Daoy (cell line): Measurements from ENCODE around the gene OR13A1. TPM values are rescaled to one million over a fixed set of nuclear protein-coding genes. Genes with fewer than 3 reads are reported as not detected.
"Not testable (repeated sequence)": the region's sequence is repeated elsewhere in the genome, so short reads cannot be mapped to it uniquely, and the experiment has no call there.

ENCODE experiments used
- DNase-seq: peaks from one replicate; pipeline ENCODE4 v3.0.0-alpha.2; 2015; ENCODE audit warnings: low read depth
- total RNA-seq: library from RNA; depleted of rRNA; stranded (reverse); fragments of >200 nt; shearing (Covaris generic); gene quantifications from 2 replicates; pipeline ENCODE4 v1.2.3, GENCODE V29; 2014; rRNA removed

Gene OR13A1, protein sequence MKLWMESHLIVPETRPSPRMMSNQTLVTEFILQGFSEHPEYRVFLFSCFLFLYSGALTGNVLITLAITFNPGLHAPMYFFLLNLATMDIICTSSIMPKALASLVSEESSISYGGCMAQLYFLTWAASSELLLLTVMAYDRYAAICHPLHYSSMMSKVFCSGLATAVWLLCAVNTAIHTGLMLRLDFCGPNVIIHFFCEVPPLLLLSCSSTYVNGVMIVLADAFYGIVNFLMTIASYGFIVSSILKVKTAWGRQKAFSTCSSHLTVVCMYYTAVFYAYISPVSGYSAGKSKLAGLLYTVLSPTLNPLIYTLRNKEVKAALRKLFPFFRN
- total RNA-seq, result not detected in 2 replicates

DNA sequence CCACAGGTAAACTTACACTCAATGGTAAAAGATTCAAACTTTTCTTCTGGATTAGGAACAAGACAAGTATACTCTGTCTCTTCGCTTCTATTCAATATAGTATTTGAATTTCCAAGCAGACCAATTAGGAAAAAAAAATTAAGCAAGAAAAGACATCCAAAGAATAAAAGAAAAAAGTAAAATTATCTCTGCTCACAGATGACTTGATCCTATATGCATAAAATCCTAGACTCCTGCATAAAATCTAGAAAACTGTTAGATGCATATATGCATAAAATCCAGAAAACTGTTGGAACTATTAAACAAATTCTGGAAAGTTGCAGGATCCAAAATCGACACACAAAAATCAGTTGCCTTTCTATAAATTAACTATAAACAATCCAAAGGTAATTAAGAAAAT is at the start of gene OR13A1:
Gene OR13A1 (minus strand): TSS at position 101 of the 400 bp plus-strand sequence. CDS start 11,186 bp downstream, outside the sequence.
- DNase-seq, result no peak

DNA sequence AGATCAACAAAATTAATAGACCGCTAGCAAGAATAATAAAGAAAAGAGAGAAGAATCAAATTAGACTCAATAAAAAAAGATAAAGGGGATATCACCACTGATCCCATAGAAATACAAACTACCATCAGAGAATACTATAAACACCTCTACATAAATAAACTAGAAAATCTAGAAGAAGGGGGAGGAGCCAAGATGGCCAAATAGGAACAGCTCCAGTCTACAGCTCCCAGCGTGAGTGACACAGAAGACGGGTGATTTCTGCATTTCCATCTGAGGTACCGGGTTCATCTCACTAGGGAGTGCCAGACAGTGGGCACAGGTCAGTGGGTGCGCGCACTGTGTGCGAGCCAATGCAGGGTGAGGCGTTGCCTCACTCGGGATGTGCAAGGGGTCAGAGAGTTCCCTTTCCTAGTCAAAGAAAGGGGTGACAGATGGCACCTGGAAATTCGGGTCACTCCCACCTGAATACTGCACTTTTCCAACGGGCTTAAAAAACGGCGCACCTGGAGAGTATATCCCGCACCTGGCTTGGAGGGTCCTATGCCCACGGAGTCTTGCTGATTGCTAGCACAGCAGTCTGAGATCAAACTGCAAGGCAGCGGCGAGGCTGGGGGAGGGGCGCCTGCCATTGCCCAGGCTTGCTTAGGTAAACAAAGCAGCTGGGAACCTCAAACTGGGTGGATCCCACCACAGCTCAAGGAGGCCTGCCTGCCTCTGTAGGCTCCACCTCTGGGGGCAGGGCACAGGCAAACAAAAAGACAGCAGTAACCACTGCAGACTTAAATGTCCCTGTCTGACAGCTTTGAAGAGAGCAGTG is 46.8 kb upstream of the OR13A1 start:
- not testable (repeated sequence) for DNase-seq

DNA sequence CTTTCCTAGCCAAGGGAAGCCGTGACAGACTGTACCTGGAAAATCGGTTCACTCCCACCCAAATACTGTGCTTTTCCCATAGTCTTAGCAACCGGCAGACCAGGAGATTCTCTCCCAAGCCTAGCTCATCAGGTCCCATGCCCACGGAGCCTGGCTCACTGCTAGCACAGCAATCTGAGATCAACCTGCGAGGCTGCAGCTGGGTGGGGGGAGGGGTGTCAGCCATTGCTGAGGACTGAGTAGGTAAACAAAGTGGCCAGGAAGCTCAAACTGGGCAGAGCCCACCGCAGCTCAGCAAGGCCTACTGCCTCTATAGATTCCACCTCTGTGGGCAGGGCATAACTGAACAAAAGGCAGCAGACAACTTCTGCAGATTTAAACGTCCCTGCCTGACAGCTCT is 43.6 kb upstream of the OR13A1 start:
- not testable (repeated sequence) for DNase-seq

DNA sequence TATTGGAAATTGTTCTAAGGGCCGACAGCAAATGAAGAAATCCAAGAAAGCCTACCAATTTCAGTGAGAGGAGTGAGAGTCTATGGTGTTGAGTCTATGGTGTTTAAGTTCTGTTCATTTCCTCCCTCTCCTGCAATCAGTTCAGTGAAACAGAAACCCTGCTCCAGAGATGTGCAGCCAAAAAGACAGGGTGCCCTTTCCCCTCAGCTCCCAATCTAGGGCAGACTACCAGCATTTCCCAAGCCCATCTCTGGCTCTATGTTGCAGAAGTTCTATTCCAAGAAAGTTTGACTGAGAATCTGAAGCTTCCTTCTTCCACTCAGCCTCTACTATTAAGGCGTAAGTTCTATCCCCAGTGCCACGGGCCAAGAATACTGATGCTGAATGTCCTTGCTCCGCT is 40.1 kb upstream of the OR13A1 start:
- DNase-seq, result no peak

DNA sequence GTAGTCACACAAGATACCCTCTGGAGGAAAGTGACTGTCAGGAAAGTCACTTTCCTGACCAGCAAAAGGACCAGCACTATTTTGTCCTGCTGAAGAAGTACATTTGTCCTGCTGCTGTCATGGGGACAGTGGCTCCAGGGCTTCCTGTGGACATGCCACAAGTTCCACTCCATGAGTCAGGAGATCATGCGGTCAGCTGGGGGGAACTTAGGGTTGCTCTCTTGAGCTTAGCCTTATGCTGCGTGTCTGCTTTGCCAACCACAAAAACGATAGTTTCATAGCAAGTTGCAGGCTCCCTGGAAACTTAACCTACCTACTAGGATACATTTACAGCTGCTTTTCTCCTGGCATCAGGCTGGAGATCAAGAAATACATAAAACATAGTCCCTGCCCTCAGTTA is 38.9 kb upstream of the OR13A1 start:
- DNase-seq, result peak; percentile 23

DNA sequence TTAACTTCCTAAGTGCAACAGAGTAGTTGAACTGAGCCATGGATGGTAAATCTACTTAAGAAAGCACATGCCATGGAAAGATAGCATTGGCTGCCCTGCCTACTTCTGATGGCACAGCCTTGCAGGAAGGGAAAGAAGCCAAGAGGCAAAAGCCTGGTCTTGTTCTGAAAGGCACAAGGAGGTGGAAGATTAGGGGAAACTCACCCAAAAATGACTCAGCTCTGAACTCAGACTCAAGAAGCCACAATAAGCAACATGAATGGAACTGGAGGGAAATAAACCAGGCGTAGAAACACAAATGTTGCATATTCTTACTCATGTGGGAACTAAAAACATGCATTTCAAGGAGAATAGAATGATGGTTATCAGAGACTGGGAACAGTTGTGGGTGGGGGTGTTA is 37.8 kb upstream of the OR13A1 start:
- no peak for DNase-seq

DNA sequence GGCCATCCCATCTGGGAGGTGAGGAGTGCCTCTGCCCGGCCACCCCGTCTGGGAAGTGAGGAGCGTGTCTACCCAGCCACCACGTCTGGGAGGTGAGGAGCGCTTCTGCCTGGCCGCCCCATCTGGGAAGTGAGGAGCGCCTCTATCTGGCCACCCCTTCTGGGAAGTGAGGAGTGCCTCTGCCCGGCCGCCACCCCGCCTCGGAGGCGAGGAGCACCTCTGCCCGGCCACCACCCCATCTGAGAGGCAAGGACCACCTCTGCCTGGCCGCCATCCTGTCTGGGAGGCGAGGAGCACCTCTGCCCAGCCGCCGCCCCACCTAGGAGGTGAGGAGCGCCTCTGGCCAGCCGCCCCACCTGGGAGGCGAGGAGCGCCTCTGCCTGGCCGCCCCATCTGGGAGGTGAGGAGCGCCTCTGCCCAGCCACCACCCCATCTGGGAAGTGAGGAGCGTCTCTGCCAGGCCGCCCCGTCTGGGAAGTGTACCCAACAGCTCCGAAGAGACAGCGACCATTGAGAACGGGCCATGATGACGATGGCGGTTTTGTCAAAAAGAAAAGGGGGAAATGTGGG is 32.9 kb upstream of the OR13A1 start:
- DNase-seq, result not testable (repeated sequence)

DNA sequence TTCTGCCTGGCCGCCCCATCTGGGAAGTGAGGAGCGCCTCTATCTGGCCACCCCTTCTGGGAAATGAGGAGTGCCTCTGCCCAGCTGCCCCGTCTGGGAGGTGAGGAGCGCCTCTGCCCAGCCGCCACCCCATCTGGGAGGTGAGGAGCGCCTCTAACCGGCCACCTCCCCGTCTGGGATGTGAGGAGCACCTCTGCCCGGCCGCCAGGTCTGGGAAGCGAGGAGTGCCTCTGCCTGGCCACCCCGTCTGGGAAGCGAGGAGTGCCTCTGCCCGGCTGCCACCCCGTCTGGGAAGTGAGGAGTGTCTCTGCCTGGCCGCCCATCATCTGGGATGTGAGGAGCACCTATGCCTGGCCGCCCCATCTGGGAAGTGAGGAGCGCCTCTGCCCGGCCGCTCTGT is 32.1 kb upstream of the OR13A1 start:
- DNase-seq, result not testable (repeated sequence)

DNA sequence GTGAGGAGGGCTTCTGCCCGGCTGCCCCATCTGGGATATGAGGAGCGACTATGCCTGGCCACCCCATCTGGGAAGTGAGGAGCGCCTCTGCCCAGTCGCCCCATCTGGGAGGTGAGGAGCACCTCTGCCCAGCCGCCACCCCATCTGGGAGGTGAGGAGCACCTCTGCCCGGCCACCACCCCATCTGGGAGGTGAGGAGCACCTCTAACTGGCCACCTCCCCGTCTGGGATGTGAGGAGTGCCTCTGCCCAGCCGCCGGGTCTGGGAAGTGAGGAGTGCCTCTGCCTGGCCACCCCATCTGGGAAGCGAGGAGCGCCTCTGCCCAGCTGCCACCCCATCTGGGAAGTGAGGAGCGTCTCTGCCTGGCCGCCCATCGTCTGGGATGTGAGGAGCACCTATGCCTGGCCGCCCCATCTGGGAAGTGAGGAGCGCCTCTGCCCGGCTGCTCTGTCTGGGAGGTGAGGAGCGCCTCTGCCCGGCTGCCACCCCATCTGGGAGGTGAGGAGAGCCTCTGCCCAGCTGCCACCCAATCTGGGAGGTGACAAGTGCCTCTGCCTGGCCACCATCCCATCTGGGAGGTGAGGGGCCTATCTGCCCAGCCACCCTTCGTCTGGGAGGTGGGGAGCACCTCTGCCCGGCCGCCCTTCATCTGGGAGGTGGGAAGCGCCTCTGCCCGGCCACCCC is 31.4 kb upstream of the OR13A1 start:
- DNase-seq, result not testable (repeated sequence)

DNA sequence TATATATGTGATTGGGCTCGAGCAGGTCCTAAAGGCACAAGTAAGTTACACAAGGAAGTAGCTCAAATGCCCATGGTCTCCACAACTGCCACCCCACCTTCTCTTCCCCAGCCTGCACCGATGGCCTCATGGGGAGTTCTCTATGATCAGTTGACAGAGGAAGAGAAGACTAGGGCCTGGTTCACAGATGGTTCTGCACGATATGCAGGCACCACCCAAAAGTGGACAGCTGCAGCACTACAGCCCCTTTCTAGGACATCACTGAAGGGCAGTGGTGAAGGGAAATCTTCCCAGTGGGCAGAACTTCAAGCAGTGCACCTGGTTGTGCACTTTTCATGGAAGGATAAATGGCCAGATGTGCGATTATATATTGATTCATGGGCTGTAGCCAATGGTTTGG is 25.0 kb upstream of the OR13A1 start:
- DNase-seq, result not testable (repeated sequence)

DNA sequence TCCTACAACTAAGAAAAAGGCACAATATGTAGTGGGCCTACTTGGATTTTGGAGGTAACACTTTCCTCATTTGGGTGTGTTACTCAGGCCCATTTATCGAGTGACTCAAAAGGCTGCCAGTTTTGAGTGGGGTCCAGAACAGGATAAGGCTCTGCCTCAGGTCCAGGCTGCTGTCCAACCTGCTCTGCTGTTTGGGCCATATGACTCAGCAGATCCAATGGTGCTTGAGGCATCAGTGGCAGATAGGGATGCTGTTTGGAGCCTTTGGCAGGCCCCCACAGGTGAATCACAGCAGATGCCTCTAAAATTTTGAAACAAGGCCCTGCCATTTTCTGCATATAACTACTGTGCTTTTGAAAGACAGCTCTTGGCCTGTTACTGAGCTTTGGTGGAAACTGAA is 24.5 kb upstream of the OR13A1 start:
- no peak for DNase-seq

DNA sequence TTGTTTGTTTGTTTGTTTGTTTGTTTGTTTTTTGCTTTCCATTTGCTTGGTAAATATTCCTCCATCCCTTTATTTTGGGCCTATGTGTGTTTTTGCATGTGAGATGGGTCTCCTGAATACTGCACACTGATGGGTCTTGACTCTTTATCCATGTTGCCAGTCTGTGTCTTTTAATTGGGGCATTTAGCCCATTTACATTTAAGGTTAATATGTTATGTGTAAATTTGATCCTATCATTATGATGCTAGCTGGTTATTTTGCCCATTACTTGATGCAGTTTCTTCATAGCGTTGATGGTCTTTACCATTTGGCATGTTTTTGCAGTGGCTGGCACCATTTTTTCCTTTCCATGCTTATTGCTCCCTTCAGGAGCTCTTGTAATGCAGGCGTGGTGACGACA is 16.4 kb upstream of the OR13A1 start:
- not testable (repeated sequence) for DNase-seq

DNA sequence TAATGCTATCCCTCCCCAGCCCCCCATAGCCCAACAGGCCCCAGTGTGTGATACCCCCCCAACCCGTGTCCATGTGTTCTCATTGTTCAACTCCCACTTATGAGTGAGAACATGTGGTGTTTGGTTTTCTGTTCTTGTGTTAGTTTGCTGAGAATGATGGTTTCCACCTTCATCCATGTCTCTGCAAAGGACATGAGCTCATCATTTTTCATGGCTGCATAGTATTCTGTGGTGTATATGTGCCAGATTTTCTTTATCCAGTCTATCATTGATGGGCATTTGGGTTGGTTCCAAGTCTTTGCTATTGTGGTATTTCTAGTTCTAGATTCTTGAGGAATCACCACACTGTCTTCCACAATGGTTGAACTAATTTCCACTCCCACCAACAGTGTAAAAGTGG is 11.5 kb upstream of the OR13A1 start:
- DNase-seq, result not testable (repeated sequence)

DNA sequence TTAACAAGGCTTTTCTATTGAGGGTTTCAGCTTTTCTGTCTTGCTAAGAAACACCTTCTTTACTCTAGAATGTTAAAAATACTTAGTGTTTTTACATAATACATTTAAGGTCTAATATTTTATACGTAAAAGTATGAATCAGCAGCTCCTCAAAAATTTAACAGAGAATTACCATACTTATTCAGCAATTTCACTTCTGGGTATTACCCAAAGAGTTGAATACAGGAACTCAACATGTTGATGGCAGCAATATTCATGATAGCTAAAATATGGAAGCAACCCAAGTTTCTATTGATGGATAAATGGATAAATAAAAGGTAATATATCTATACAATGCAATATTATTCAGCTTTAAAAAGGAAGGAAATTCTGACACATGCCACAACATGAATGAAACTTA is 9.7 kb upstream of the OR13A1 start:
- no peak for DNase-seq

DNA sequence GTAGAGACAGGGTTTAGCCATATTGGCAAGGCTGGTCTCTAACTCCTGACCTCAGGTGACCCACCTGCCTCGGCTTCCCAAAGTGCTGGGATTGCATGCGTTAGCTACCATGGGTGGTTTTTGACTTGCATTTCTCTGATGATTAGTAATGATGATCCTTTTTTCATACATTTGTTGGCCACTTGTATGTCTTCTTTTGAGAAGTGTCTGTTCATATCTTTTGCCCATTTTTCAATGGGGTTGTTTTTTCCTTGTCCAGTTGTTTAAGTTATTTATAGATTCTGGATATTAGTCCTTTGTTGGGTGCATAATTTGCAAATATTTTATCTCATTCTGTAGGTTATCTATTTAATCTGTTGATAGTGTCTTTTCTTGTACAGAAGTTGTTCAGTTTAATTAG is 4.3 kb upstream of the OR13A1 start:
- DNase-seq, result no peak

DNA sequence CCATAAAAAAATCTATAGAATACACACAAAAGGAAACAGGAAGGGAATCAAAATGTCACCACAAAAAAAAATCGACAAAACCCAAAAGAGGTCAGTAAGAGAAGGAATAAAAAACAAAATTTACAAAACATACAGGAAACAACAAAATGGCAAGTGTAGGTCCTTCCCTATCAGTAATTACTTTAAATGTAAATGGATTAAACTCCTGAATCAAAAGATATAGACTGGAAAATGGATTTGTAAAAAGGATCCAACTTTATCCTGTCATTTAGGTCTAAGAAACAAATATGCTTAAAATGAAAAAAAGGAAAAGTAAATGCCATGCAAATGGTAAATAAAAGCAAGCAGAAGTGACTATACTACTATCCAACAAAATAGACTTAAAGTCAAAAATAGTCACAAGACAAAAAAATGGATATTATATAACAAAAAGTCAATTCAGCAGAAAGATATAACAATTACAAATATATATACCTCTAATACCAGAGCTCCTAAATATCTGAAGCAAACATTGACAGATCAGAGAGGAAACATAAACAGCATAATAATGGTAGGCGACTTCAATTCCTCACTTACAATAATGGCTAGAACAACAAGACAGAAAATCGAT is 2.0 kb downstream of the OR13A1 start:
- no peak for DNase-seq

DNA sequence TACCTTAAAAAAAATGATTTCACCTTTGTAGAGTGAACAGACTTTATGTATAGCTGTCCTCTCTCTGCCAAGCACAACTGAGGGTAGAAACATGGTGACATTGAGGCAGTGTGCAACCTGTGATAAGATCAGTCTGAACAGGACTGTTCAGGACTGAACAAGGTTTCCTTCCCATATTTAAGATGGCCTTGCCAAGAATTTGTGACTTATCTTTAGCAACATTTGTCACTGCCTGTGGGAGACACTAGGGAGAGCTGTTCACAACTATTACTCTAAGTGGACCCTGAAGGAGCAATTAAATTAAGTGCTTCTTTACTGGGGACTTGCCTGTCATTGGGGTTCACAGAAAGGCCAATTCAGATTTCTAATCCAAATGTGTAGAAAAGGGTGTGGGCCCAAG is 6.7 kb downstream of the OR13A1 start:
- no peak for DNase-seq

DNA sequence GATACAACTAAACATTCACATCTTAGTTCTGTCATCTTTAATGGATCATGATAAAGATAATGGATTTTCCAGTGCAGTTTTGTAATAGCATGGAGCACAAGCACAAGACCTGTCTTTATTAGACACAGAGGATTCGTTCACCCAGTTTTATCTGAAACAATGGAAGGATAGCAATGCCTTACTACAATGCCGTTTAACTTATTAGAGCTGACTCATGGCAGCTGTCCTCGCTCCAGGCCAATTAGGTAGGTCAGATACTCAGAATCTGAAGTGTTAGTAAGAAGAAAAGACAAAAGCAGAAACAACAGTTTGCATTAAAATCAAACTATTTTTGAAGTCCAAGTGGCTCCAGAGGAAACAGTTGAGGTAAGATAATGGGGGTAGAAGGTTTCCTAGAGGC is 12.8 kb downstream of the OR13A1 start:
- no peak for DNase-seq

DNA sequence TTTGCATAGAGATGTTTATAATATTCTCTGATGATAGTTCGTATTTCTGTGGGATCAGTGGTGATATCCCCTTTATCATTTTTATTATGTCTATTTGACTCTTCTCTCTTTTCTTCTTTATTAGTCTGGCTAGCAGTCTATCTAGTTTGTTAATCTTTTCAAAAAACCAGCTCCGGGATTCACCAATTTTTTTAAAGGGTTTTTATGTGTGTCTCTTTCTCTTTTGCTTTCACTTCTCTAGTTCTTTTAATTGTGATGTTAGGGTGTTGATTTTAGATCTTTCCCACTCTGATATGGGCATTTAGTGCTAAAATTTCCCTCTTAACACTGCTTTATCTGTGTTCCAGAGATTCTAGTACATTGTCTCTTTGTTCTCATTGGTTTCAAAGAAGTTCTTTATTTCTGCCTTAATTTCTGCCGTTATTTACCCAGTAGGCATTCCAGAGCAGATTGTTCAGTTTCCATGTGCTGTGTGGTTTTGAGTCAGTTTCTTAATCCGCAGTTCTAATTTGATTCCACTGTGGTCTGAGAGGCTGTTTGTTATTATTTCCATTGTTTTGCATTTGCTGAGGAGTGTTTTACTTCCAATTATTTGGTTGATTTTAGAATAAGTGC is 17.0 kb downstream of the OR13A1 start:
- not testable (repeated sequence) for DNase-seq

DNA sequence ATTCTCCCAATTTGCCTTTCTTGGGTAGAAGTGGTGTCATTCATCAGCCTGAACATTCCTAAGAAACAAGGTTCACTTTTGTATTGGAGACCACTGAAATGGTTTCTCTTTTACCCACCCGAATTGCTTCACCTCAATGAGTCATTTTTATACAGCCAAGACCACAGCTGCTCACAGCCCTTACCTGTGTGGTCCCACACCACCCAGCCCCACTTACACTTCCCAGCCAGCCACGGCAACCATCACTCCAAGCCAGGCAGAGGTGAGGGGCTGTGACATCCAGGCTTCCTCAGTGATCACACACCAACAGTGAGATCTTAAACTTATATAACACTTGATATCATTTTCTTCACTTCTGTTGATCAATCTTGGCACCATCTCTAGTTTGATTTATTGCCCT is 20.7 kb downstream of the OR13A1 start:
- DNase-seq, result no peak

DNA sequence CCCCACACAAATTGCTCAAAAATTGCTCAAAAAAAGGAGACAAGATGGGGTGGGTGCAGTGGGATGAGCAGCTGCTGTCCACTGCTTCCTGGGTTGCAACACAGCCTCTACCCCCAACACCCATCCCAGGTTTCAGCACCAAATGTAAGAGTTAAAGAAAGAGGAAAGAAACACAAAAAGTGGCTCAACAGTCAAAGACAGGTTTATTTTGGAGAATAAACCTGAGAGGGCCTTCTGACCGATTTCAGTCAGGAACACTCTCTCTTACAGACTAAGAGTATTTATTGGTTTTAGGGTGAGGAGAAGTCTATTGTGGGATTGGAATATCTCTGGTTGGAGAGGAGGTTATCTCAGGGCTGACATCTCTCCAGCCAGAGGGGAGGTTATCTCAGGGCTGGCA is 28.4 kb downstream of the OR13A1 start:
- no peak for DNase-seq
